Naive thymus-derived CD8-positive, alpha-beta T cell (primary cell): Measurements from ENCODE around the gene ESYT2. TPM values are rescaled to one million over a fixed set of nuclear protein-coding genes. Genes with fewer than 3 reads are reported as not detected.

Experiments
- ATAC-seq, 2 donors: fragments of 150-1000 bp; cut with Tn5 transposase in 1 of 2; sonication (Bioruptor Pico), chemical (Tn5 transposase) in 1 of 2; 1 replicate in 1 of 2; 2 replicates in 1 of 2; pipeline ENCODE4 v1.10.0; 2021; ENCODE audit warnings: mild to moderate bottlenecking in 2 of 2, moderate library complexity in 2 of 2
- POLR2A ChIA-PET: fragments of 350-600 bp; sonication (Branson Sonifier 250); formaldehyde crosslinking; loops from one replicate; lab custom pipeline; 2021; ENCODE audit warnings: antibody characterized with exemption; lab: Charles Lee
- DNase-seq, 10 donors: peaks; one replicate each; pipeline versions ENCODE4 v3.0.0 to v3.0.0-alpha.2; 2020 to 2022
- H3K27ac Mint-ChIP-seq, 10 donors: one replicate each; pipeline ENCODE4 v1.8.0; 2020 to 2022; ENCODE audit warnings: mild to moderate bottlenecking in 10 of 10, mixed read lengths in 10 of 10, moderate library complexity in 4 of 10, inconsistent platforms in 1 of 10
- H3K27me3 Mint-ChIP-seq, 5 donors: one replicate each; pipeline ENCODE4 v1.8.0; 2021 to 2022; ENCODE audit warnings: mixed read lengths in 5 of 5
- H3K36me3 Mint-ChIP-seq, 3 donors: one replicate each; pipeline ENCODE4 v1.8.0; 2020 to 2022; ENCODE audit warnings: mixed read lengths in 3 of 3, mild to moderate bottlenecking in 2 of 3, inconsistent platforms in 1 of 3
- H3K4me1 Mint-ChIP-seq, 4 donors: one replicate each; pipeline ENCODE4 v1.8.0; 2021 to 2022; ENCODE audit warnings: mixed read lengths in 4 of 4
- H3K4me3 Mint-ChIP-seq, 10 donors: one replicate each; pipeline ENCODE4 v1.8.0; 2020 to 2022; ENCODE audit warnings: mild to moderate bottlenecking in 10 of 10, mixed read lengths in 10 of 10, moderate library complexity in 6 of 10, inconsistent platforms in 1 of 10
- H3K9me3 Mint-ChIP-seq, 9 donors: one replicate each; pipeline ENCODE4 v1.8.0; 2020 to 2022; ENCODE audit warnings: mixed read lengths in 9 of 9, mild to moderate bottlenecking in 3 of 9, inconsistent platforms in 1 of 9, moderate library complexity in 1 of 9
- polyA plus RNA-seq, 3 donors: library from polyadenylated mRNA; unstranded; fragments of 300-500 nt; fragmentation: Illumina TruSeq; gene quantifications; one replicate each; pipeline ENCODE4 v1.2.3, GENCODE V29; 2021
- total RNA-seq, 8 experiments: library from RNA in 2 of 8; stranded (reverse) in 2 of 8; gene quantifications; one replicate each; pipeline ENCODE4 v1.2.3 and lab custom pipeline; 2021 to 2026

ESYT2 gene
- total and polyA plus RNA-seq, 5 experiments from 2014 or later, result 58.6 to 105 (median 93.3) TPM

DNA sequence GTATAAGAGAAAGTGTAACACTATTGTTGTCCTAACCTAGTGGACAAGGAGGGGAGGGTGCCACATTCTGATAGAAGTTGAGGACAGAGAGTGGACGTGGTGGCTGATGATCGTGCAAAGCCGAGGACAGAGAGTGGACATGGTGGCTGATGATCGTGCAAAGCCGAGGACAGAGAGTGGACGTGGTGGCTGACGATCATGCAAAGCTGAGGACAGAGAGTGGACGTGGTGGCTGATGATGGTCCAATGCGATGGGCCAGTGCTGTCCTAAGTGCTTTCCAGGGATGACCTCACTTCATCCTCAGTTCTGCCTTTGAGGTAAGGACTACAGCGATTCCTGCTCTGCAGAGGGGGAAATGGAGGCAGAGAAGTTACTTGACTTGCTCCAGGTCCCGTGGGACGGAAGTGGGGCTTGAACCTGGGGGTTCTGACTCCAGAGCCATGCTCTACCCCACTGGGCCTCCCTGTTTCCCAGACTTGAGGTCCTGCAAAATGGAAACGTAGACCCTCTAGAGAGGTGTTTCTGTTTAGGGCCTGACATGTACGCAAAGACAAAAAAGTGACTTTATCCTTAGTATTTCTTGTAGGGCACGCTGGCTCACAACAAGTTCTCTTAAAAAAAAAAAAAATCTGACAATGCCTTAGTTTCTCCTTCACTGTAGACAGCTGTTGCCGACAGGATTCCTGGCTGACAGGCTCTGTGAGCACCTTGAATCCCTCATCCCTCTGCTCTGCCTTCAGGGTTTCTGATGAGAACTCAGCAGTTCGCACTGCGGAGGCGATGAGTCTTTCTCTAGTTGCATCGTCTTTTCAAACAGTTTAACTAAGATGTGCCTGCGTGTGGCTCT lies 104.4 kb downstream of the ESYT2 start:
- Mint-ChIP-seq H3K27me3 (no peaks in the 10 kb centered on the region), H3K4me3 (no peak overlapping the region), H3K4me1 (peaks cover 0 to 15% (median 6%) of the 10 kb centered on the region in 4 donors), H3K9me3 (peaks cover 0 to 5% (median 0%) of the 10 kb centered on the region in 9 donors), H3K27ac (peak overlapping the region in 2 of 10 donors; percentile 75), H3K36me3 (peaks cover 0 to 6% (median 0%) of the 10 kb centered on the region in 3 donors)
- ATAC-seq (no peak), DNase-seq (no peak)
- POLR2A ChIA-PET, result no interaction called here

DNA sequence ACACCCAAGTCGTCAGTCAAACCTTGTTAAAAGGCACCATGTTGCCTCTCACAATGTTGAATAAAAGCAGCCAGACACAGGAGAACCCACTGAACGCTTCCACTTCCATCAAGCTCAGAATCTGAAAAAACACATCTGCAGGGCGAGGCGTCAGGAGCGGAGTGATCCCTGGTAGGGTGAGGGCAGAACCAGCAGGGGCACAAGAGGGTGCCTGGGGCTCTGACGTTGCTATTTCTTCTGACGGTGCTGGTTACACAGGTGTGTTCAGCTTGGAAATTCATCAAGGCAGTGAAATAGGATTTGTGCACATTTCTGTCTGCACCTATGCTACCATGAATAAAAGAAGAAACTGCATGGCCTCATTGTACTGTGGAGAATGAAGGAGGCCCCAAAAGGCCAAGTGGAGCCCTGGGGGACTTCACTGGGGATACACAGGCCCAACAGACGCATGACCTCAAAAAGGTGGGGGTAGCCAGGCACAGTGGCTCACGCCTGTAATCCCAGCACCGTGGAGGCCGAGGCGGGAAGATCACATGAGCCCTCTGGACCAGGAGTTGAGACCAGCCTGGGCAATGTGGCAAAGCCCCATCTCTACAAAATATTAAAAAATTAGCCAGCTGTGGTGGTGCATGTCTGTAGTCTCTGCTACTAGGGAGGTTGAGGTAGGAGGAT lies 105.5 kb downstream of the ESYT2 start:
- ATAC-seq (no peak), DNase-seq (no peak)
- H3K27ac Mint-ChIP-seq, result peak overlapping the region in 1 of 10 donors; percentile 65
- peaks cover 0 to 2% (median 0%) of the 10 kb centered on the region in 3 donors for H3K36me3 Mint-ChIP-seq
- H3K9me3 Mint-ChIP-seq, result peaks cover 0 to 5% (median 0%) of the 10 kb centered on the region in 9 donors
- H3K4me1 Mint-ChIP-seq, result peaks cover 0 to 12% (median 3%) of the 10 kb centered on the region in 4 donors
- no peak overlapping the region for H3K4me3 Mint-ChIP-seq
- peaks cover 0 to under 1% (median 0%) of the 10 kb centered on the region in 5 donors for H3K27me3 Mint-ChIP-seq
- POLR2A ChIA-PET, result no interaction called here

DNA sequence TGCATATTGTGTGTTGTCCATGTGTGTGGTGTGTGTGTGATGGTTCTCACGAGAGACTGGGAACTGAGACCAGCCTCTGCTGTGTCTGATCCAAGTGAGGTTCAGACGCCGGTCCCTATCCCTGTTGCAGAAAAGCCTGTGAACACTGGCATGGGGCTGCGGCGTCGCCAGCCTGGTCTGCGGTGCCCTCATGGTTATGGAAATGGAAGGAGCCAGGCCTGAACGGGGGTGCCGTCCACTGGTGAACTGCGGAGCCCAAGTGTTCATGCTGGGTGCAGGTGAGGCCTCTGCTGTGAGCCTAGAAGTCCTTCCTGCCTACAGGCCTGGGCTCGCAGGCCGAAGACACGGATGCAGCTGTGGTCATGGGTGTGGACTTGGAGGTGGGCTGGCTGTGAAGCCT lies 106.0 kb downstream of the ESYT2 start:
- DNase-seq (no peak), ATAC-seq (no peak)
- H3K4me1 Mint-ChIP-seq, result peaks cover 0 to 11% (median 1%) of the 10 kb centered on the region in 4 donors
- peak overlapping the region in 1 of 10 donors; percentile 65 for H3K27ac Mint-ChIP-seq
- POLR2A ChIA-PET, result no interaction called here
- H3K9me3 Mint-ChIP-seq, result peaks cover 0 to 5% (median 0%) of the 10 kb centered on the region in 9 donors
- H3K4me3 Mint-ChIP-seq, result no peak overlapping the region
- no peaks in the 10 kb centered on the region for H3K36me3 Mint-ChIP-seq
- H3K27me3 Mint-ChIP-seq, result peaks cover 0 to 6% (median 0%) of the 10 kb centered on the region in 5 donors

DNA sequence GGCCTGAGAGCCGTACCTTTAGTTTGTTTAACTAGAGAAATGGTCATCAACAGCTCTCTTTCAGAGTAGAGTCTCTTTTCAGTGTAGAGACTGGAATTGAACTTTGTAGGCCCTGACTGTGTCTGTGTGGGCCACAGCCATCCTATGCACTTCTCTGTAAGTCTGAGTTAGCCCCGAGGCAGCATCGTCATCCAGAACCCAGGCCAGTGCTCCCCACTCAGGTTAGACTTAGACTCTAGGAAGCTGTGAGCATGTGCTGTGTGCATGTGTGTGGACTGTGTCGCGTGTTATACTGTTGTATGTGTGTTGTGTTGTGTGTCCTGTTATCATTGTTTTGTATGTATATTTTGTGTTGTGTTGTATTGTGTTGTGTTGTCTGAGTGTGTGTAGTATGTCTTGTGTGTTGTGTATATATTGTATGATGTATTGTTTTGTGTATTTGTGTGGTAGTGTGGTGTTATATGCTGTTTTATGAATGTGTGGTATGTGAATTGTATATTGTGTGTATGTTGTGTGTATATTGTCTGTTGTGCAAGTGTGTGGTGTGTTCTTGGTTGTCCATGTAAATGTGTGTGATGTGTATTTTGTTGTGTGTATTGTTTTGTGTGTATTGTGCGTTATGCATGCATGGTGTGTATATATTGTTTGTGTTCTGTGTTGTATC lies 106.6 kb downstream of the ESYT2 start:
- Mint-ChIP-seq H3K4me1 (peaks cover 0 to 13% (median 2%) of the 10 kb centered on the region in 4 donors), H3K36me3 (peaks cover 0 to 2% (median 0%) of the 10 kb centered on the region in 3 donors), H3K27me3 (peaks cover 0 to 8% (median 2%) of the 10 kb centered on the region in 5 donors), H3K27ac (peak overlapping the region in 5 of 10 donors; percentile 1 to 61 (median 3)), H3K4me3 (peak overlapping the region in 1 of 10 donors; percentile 34), H3K9me3 (peaks cover 0 to 5% (median 0%) of the 10 kb centered on the region in 9 donors)
- ATAC-seq (no peak), DNase-seq (no peak)
- POLR2A ChIA-PET, result no interaction called here

DNA sequence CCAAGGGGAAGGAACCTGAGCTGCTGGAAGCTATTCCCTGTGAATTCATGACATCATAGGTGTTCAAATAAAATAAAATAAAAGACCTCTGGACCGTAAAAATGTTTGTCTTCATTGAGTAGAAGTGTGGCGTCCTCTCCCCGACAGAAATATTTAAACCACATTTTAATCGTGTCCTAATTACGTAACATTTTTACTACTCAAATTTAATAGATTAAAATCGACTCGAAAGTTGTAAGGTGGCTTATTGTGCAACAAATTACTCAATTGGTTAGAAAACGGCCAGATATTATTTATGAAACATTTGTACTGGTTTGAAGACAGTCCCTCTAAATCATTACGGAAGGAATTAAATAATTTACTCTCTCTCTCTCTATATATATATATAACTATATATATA lies 109.2 kb downstream of the ESYT2 start:
- H3K9me3 Mint-ChIP-seq, result peaks cover 0 to 5% (median 0%) of the 10 kb centered on the region in 9 donors
- peaks cover 0 to 16% (median 5%) of the 10 kb centered on the region in 5 donors for H3K27me3 Mint-ChIP-seq
- ATAC-seq, result no peak
- no peak overlapping the region for H3K27ac Mint-ChIP-seq
- no peak for DNase-seq
- H3K4me3 Mint-ChIP-seq, result no peak overlapping the region
- peaks cover 0 to 11% (median 2%) of the 10 kb centered on the region in 4 donors for H3K4me1 Mint-ChIP-seq
- H3K36me3 Mint-ChIP-seq, result peaks cover 0 to 2% (median 0%) of the 10 kb centered on the region in 3 donors
- POLR2A ChIA-PET, result no interaction called here

DNA sequence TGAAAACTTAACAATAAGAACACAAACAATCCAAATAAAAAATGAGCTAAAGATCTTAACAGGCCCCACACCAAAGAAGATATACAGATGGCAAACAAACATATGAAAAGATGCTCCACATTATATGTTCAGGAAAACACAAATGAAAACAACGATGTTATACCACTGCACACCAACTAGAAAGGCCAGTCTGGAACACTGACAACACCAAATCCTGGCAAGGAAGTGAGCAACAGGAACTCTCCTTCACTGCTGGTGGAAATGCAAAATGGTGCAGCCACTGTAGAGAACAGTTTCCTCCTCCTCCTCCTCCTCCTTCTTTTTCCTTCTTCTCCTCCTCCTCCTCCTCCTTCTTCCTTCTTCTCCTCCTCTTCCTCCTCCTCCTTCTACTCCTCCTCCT lies 112.5 kb downstream of the ESYT2 start:
- ATAC-seq (no peak), DNase-seq (no peak)
- Mint-ChIP-seq H3K36me3 (peaks cover 0 to 2% (median 0%) of the 10 kb centered on the region in 3 donors), H3K4me1 (peaks cover 4 to 6% (median 6%) of the 10 kb centered on the region in 4 donors), H3K9me3 (peaks cover 0 to 5% (median 0%) of the 10 kb centered on the region in 9 donors), H3K27me3 (peaks cover 0 to 16% (median 7%) of the 10 kb centered on the region in 5 donors), H3K4me3 (no peak overlapping the region), H3K27ac (no peak overlapping the region)
- POLR2A ChIA-PET, result no interaction called here

DNA sequence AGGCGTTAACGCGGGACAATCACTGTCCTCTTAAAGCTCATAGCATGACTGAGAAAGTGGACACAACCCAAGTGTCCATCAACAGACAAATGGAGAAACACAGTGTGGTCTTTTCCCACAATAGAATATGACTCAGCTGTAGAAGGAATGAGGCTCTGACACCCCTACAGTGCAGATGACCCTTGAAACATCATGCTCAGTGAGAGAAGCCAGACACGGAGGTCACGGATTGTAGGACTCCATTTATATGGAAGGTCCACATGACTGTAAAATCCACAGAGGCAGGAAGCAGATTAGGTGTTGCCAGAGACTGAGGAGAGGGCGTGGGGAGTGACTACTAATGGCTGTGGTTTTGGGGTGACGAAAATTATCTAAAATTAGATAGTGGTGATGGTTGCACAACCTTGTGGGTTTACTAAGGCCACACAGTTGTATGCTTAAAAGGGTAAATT lies 118.6 kb downstream of the ESYT2 start:
- POLR2A ChIA-PET, result no interaction called here
- Mint-ChIP-seq H3K36me3 (no peaks in the 10 kb centered on the region), H3K4me3 (peak overlapping the region in 3 of 10 donors; percentile 7 to 50 (median 39)), H3K4me1 (peaks cover 8 to 17% (median 16%) of the 10 kb centered on the region in 4 donors), H3K9me3 (peaks cover 0 to 5% (median 0%) of the 10 kb centered on the region in 9 donors), H3K27me3 (peaks cover 0 to 3% (median 0%) of the 10 kb centered on the region in 5 donors), H3K27ac (peak overlapping the region in 1 of 10 donors; percentile 89)
- DNase-seq (no peak), ATAC-seq (no peak)

DNA sequence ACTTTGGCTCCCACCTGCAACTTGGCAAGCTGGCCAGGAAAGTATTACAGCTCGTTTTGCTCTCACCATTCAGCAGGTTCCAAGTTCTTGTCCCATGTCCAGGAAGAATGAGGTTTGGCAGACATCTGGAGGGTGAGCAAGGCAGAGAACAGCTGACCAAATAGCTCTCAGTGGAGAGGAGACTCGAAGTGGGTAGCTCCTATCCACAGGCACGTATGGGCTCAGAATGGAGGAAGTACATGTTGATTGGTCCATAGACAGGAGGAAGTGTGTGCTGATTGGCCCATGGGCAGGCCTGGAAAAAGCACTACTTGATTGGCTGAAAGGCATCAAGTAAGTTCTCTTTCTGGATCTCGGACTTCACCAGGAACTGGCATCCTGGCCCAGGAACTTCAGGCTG lies 121.7 kb downstream of the ESYT2 start:
- no peak overlapping the region for H3K27ac Mint-ChIP-seq
- POLR2A ChIA-PET, result interaction anchor here (1.0 kb wide), 1 partner anchor 121 kb away, joined by 3 read pairs; no protein-coding TSS in a partner anchor
- peaks cover 0 to 3% (median 0%) of the 10 kb centered on the region in 5 donors for H3K27me3 Mint-ChIP-seq
- peaks cover 12 to 28% (median 25%) of the 10 kb centered on the region in 4 donors for H3K4me1 Mint-ChIP-seq
- H3K4me3 Mint-ChIP-seq, result no peak overlapping the region
- H3K9me3 Mint-ChIP-seq, result peaks cover 0 to 5% (median 0%) of the 10 kb centered on the region in 9 donors
- ATAC-seq (no peak), DNase-seq (no peak)
- no peaks in the 10 kb centered on the region for H3K36me3 Mint-ChIP-seq

DNA sequence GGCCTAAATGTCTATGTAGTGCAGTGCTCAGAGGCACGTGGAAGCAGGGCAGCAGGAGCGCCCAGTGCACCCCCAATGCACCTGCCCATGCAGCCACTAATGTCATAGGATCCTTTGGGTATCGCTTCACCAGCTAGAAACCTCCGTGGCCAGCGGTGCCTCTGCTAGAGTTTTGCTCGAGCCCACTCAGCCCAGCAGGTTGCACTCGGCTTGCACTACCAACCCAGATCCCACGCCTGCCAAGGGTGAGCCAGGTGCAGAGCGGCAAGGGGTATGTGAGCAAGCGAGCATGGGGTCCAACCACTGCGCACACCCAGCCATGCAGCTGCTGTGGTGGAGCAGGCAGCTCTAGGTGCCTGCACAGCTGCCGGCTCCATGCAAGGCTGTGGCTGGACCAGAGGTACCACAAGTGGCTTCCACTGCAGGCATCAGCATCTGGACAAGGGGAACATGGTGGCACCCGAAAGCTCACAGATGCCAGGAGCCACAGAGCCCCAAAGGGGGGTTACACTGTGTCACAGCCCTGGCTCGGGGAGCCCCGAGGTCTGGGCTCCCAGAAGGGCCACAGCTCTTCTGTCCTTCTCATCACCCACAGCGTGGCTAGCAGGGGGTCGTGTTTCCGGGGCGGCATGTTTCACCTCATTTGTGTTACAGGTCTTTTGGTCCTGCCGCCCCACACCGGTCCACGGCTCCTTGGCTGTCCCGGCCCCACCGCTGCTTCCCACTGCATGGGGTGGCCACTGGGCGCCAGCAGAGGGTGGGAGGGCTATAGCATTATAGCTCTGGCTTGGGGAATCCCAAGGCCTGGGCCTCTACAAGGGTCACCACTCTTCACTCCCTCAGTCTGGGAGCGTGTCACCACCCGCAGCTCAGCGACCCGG lies 122.4 kb downstream of the ESYT2 start:
- ATAC-seq (no peak), DNase-seq (no peak)
- H3K36me3 Mint-ChIP-seq, result no peaks in the 10 kb centered on the region
- H3K9me3 Mint-ChIP-seq, result peaks cover 0 to under 1% (median 0%) of the 10 kb centered on the region in 9 donors
- peak overlapping the region in 9 of 10 donors; percentile 38 to 98 (median 72) for H3K4me3 Mint-ChIP-seq
- POLR2A ChIA-PET, result no interaction called here
- peaks cover 10 to 22% (median 21%) of the 10 kb centered on the region in 4 donors for H3K4me1 Mint-ChIP-seq
- peak overlapping the region in 3 of 10 donors; percentile 29 to 61 (median 54) for H3K27ac Mint-ChIP-seq
- H3K27me3 Mint-ChIP-seq, result peaks cover 0 to under 1% (median 0%) of the 10 kb centered on the region in 5 donors

DNA sequence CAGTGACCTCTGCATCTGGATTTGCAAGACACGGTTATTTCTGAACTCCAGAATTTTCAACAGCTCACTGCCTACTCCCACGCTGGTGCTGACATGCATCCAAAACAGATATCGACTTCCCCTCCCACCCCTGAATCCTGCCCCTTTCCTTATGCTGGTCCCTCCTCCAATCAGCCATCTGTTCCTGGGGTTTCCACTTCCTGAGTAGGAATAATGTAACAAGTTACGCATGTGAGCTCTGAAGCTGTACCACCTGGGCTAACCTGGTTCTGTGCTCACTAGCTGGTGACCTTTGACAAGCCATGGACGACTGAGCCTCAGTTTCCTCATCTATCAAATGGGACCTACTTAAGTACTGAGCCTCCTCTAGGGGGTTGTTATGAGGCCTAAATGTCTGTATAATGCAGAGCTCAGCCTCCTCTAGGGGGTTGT lies 123.0 kb downstream of the ESYT2 start:
- DNase-seq (no peak), ATAC-seq (no peak)
- Mint-ChIP-seq H3K9me3 (no peaks in the 10 kb centered on the region), H3K4me3 (peak overlapping the region; percentile 38 to 98 (median 64)), H3K27me3 (no peaks in the 10 kb centered on the region), H3K27ac (peak overlapping the region in 7 of 10 donors; percentile 15 to 89 (median 54)), H3K4me1 (peaks cover 11 to 21% (median 20%) of the 10 kb centered on the region in 4 donors), H3K36me3 (peaks cover 0 to 2% (median 0%) of the 10 kb centered on the region in 3 donors)
- POLR2A ChIA-PET, result interaction anchor here (2.3 kb wide), 1 partner anchor 123 kb away, joined by 18 read pairs; the partner anchor contains the start of gene ESYT2

DNA sequence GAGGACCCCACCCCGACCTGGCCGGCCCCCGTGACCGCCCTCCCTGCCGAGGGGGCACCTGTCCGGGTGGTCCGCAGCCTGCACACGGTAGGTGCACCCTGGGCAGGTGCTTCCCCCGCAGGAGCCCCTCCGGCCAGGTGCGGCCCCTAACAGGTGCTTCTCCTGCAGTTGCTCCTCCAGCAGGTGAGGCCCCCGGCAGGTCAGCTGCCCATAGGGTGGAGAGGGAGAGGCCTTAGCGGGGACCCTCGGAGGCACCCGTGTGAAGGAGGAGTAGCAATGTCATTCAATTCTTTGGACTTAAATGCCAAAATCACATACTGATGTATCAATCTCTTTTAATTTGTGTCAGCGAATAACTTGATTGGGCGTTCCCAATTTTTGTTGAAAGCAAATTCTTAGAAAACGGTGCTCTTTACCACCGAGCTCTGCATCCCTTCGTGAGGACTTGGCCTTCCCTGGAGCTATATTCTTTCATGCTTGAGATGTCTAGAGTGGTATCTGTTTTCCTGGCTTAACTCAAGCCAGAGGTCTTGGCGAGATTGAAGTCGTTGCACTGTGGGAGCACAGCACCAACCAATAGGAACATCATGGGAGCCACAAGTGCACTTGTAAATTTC lies 124.0 kb downstream of the ESYT2 start:
- Mint-ChIP-seq H3K9me3 (no peaks in the 10 kb centered on the region), H3K27ac (peak overlapping the region; percentile 43 to 96 (median 82)), H3K4me1 (peaks cover 12 to 21% (median 17%) of the 10 kb centered on the region in 4 donors), H3K4me3 (peak overlapping the region; percentile 69 to 98 (median 87)), H3K36me3 (peaks cover 0 to 3% (median 0%) of the 10 kb centered on the region in 3 donors), H3K27me3 (no peaks in the 10 kb centered on the region)
- ATAC-seq, result no peak
- POLR2A ChIA-PET, result interaction anchor here (0.7 to 2.3 kb wide), 9 partner anchors 52 to 271 kb away, joined by 3 to 18 read pairs (median 4); partner anchors contain the start of genes DYNC2I1 and ESYT2
- no peak for DNase-seq
